HG02973 (cell line): ENCODE results near the gene LRSAM1.

Experiments used
- ATAC-seq: cut with Tn5 transposase; IDR thresholded peaks from one replicate; pipeline ENCODE4 v1.9.1; 2021; ENCODE audit warnings: moderate library complexity; ENCODE audit not compliant: unreplicated experiment

Gene LRSAM1

GRCh38 chr9:127509261-127509954 lies 58.1 kb downstream of the LRSAM1 start:
- ATAC-seq: no peak

- no peak for ATAC-seq
These were observed 58.6 kb downstream of the LRSAM1 start for GRCh38 chr9:127509955-127510299.

- no peak for ATAC-seq
These were observed 63.2 kb downstream of the LRSAM1 start for GRCh38 chr9:127514468-127514867.

GRCh38 chr9:127516835-127517607 lies 65.7 kb downstream of the LRSAM1 start:
- ATAC-seq: no peak

- no peak for ATAC-seq
These were observed 66.3 kb downstream of the LRSAM1 start for GRCh38 chr9:127517620-127518019.

GRCh38 chr9:127518091-127518856 lies 67.0 kb downstream of the LRSAM1 start:
- no peak for ATAC-seq

GRCh38 chr9:127519301-127520166 lies 68.2 kb downstream of the LRSAM1 start:
- ATAC-seq: no peak

GRCh38 chr9:127520941-127521918 lies 69.9 kb downstream of the LRSAM1 start:
- ATAC-seq: no peak

GRCh38 chr9:127521919-127522304 lies 70.6 kb downstream of the LRSAM1 start:
- no peak for ATAC-seq

GRCh38 chr9:127522727-127523126 lies 71.4 kb downstream of the LRSAM1 start:
- no peak for ATAC-seq

- no peak for ATAC-seq
These were observed 72.1 kb downstream of the LRSAM1 start for GRCh38 chr9:127523312-127523851.

- no peak for ATAC-seq
These were observed 73.1 kb downstream of the LRSAM1 start for GRCh38 chr9:127524373-127524772.

GRCh38 chr9:127525401-127526188 lies 74.3 kb downstream of the LRSAM1 start:
- ATAC-seq: no peak

GRCh38 chr9:127526655-127527559 lies 75.6 kb downstream of the LRSAM1 start:
- ATAC-seq: no peak

- ATAC-seq: no peak
These were observed 76.4 kb downstream of the LRSAM1 start for GRCh38 chr9:127527560-127528268.

- no peak for ATAC-seq
These were observed 77.3 kb downstream of the LRSAM1 start for GRCh38 chr9:127528422-127529251.
